ENCODE results near the gene CLTA. TPM values are rescaled to one million over a fixed set of nuclear protein-coding genes. Genes with fewer than 3 reads are reported as not detected.

The CLTA gene
- total RNA-seq, 1 donor from 2014 or later = 220 TPM

GRCh38 chr9:36208521-36209253 is 18.0 kb downstream of the CLTA start:
- DNase-seq (ENCODE audit: extremely low spot score, unreplicated experiment) = no peak
- peaks cover 46% of the 10 kb centered on the region for H3K36me3 Mint-ChIP-seq
- TF ChIP-seq CTCF (conservative IDR thresholded peaks at IDR 0.05) = no peak
- no peaks in the 10 kb centered on the region for H3K4me1 Mint-ChIP-seq (ENCODE audit: unreplicated experiment)
- H3K4me3 Mint-ChIP-seq = no peak overlapping the region
- no peaks in the 10 kb centered on the region for H3K27me3 Mint-ChIP-seq
- H3K9me3 Mint-ChIP-seq = no peaks in the 10 kb centered on the region
- no peak overlapping the region for H3K27ac Mint-ChIP-seq

- Mint-ChIP-seq H3K9me3 (no peaks in the 10 kb centered on the region), H3K4me3 (no peak overlapping the region), H3K27ac (no peak overlapping the region), H3K36me3 (peaks cover 49% of the 10 kb centered on the region), H3K4me1 (ENCODE audit: unreplicated experiment) (no peaks in the 10 kb centered on the region), H3K27me3 (no peaks in the 10 kb centered on the region)
- no peak for TF ChIP-seq CTCF (conservative IDR thresholded peaks at IDR 0.05)
- no peak for DNase-seq (ENCODE audit: extremely low spot score, unreplicated experiment)
Measured at GRCh38 chr9:36210722-36211121, 20.0 kb downstream of the CLTA start.

- Mint-ChIP-seq H3K27ac (no peak overlapping the region), H3K4me1 (ENCODE audit: unreplicated experiment) (no peaks in the 10 kb centered on the region), H3K4me3 (no peak overlapping the region), H3K9me3 (no peaks in the 10 kb centered on the region), H3K27me3 (no peaks in the 10 kb centered on the region), H3K36me3 (peaks cover 51% of the 10 kb centered on the region)
- no peak for TF ChIP-seq CTCF (conservative IDR thresholded peaks at IDR 0.05)
- DNase-seq (ENCODE audit: extremely low spot score, unreplicated experiment) = no peak
Measured at GRCh38 chr9:36211510-36211909, 20.8 kb downstream of the CLTA start.

GRCh38 chr9:36213387-36213786 is 22.7 kb downstream of the CLTA start:
- no peaks in the 10 kb centered on the region for H3K27me3 Mint-ChIP-seq
- no peaks in the 10 kb centered on the region for H3K4me1 Mint-ChIP-seq (ENCODE audit: unreplicated experiment)
- H3K36me3 Mint-ChIP-seq = peaks cover 45% of the 10 kb centered on the region
- TF ChIP-seq CTCF (conservative IDR thresholded peaks at IDR 0.05) = no peak
- DNase-seq (ENCODE audit: extremely low spot score, unreplicated experiment) = no peak
- no peak overlapping the region for H3K27ac Mint-ChIP-seq
- no peak overlapping the region for H3K4me3 Mint-ChIP-seq
- H3K9me3 Mint-ChIP-seq = no peaks in the 10 kb centered on the region

- no peaks in the 10 kb centered on the region for H3K9me3 Mint-ChIP-seq
- no peak for DNase-seq (ENCODE audit: extremely low spot score, unreplicated experiment)
- TF ChIP-seq CTCF (conservative IDR thresholded peaks at IDR 0.05) = no peak
- H3K27ac Mint-ChIP-seq = no peak overlapping the region
- H3K27me3 Mint-ChIP-seq = no peaks in the 10 kb centered on the region
- no peaks in the 10 kb centered on the region for H3K4me1 Mint-ChIP-seq (ENCODE audit: unreplicated experiment)
- H3K4me3 Mint-ChIP-seq = no peak overlapping the region
- H3K36me3 Mint-ChIP-seq = peaks cover 45% of the 10 kb centered on the region
Measured at GRCh38 chr9:36213989-36214388, 23.3 kb downstream of the CLTA start.

All from type B pancreatic cell (in vitro differentiated cells).